ENCODE results near the gene IRF6.

DNA sequence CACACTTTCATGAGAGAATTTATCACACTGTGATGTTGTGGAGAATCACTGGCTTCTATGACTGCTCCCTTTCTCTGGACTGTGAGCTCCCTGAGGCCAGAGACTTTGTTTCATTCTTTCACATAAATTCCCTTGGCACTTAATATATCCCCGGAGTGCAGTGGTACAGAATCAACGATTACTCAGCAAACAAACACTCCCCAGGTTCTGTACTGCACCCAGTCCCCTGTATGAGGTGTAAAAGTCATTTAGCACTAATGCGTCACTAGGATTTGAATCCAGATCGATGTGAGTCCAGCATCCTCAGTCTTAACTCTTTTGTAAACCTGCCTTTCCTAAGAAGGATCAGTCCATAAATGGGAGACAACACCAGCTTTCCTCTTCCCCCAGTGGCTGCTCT lies 15.0 kb upstream of the IRF6 start:
- TF ChIP-seq CTCF (IDR thresholded peaks at IDR 0.05) (no peak), POLR2AphosphoS5 (IDR thresholded peaks at IDR 0.05) (no peak), POLR2A (IDR thresholded peaks at IDR 0.05; ENCODE audit: low read depth) (no peak)
